GM10266 (cell line): ENCODE results near the gene B4GALNT1.

Source experiments
- DNase-seq: peaks from one replicate; pipeline ENCODE4 v3.0.0; 2012; ENCODE audit errors: extremely low spot score
- CTCF ChIP-seq: IDR thresholded peaks from 2 replicates; pipeline ENCODE4 v1.5.1; 2012; ENCODE audit warnings: mild to moderate bottlenecking, low read depth; ENCODE audit not compliant: control insufficient read depth, insufficient read depth; ENCODE audit errors: missing control alignments

The B4GALNT1 gene

DNA sequence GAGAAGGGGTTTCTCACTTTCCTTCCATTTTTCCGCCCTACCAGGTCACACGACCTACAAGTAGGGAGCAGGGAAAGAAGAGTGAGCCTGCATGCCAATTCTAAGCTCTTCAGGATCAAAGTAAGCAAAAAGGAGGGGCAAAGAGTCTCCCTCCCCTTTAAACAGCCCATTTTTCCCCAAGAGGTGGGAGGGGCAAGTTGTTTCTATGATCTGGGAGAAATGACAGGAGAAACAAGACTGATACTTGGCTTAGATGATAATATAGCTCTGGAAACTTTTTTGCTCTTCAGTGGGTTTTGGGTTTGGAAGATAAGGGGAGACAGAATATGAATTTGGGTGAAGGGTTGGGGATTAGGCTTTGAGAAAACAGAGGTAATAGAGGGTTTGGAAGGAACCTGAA is 26.6 kb downstream of the B4GALNT1 start:
- DNase-seq: no peak
- no peak for TF ChIP-seq CTCF

- TF ChIP-seq CTCF: no peak
- no peak for DNase-seq
Measured at GRCh38 chr12:57605811-57606311, 27.1 kb downstream of the B4GALNT1 start.

DNA sequence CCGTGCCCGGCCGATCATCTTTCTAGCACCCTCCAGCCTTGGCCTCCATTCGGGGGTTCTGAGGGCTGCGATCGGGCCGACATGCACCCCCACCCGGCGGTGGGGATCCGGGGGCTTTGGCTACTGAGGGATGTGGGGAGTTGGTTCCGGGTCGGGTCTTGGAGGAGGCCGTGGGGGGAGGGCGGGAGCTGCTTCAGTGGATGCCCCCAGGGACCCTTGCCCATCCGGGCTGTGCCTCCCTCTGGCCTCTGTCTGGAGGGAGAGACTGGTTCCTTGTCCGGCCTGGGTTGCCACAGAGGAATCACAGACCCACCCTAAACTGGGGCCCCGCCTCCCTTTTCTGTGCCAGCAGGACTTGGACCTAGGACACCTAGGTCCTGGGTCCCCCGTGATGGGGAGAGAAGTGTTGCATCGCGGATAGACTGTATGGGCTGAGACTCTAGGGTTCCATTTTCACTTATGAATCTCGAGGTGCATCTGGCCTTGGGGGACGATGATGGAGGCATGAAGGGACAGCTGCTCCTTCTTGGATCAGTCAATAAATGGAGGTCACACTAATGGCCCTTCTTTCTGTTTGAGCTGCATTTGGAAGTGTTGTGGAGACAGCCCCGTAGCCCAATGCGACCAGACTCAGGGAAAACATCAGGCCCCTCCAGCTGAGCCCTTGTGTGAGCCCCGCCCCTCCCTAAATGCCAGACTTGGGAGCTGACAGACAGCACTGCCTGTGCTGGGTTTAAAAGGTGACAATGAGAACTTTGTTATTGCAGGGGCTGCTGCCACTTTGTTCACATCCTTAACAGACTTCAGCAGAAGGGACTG is 27.8 kb downstream of the B4GALNT1 start:
- DNase-seq: peak; percentile 44
- no peak for TF ChIP-seq CTCF

- peak; percentile 79 for DNase-seq
- no peak for TF ChIP-seq CTCF
Measured at GRCh38 chr12:57604454-57604991, 28.5 kb downstream of the B4GALNT1 start, which contains the start of gene DTX3. Gene DTX3 (plus strand): TSS chr12:57604824. CDS start chr12:57606518, 1,694 bp downstream.

DNA sequence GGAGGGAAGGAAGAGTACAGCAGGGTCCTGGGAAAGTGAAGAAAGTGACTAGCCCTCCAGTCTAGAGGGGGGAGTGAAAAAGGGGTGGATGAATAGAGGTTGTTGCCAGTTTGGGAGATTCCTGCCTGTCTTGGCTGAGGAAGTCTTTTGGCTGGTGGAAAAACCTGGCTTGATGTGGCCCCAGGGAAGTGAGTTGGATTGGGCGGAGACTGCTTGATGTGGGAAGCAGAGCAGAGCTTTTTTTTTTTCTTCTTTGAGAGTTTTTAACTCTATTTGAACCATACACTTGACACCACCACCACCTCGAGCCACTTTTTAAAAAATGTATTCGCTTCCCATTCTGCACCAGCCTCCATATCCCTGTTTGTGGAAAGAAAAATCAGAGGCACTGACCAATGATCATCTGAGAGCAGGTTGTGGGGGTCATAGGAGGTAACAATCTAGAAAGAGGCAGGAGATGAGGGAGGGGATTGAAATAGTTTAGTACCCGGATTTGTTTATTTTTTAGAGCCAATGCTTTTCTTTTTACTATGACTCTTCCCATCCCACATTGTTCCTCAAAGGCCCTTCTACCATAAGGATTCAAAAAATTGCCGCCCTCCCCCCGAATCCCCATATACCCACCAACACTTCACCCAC is 29.1 kb downstream of the B4GALNT1 start:
- no peak for DNase-seq
- no peak for TF ChIP-seq CTCF

DNA sequence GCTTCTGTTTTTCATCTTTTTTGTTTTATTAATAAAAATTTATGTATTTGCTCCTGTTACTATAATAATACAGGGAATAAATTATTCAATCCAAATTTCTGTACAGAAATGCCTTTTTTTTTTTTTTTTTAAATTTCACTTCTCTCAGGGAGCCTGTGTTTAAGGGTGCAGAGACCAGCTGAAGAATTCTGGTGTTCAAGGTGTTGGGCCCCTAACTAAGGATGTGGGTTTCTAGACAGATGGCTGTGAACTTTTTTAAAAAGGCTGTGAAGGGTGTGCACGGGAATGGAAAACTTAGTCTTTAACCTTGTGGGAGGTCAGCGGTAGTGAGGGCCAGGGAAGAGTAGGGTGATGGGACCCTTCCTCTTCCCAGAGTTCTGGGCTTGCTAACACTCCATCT is 29.7 kb downstream of the B4GALNT1 start:
- TF ChIP-seq CTCF: no peak
- DNase-seq: no peak
